Amniotic stem cell (primary cell): ENCODE measurements around the gene IL6.
"Not testable (repeated sequence)": the region's sequence is repeated elsewhere in the genome, so short reads cannot be mapped to it uniquely, and the experiment has no call there.

Experiments used
- DNase-seq: peaks from one replicate; lab custom pipeline; 2025; lab: John Stamatoyannopoulos, UW

IL6 gene

GRCh38 chr7:22726345-22726906 is 574 bp upstream of the IL6 start:
- peak; percentile 47 for DNase-seq

- no peak for DNase-seq
Measured at GRCh38 chr7:22727714-22728035, 675 bp downstream of the IL6 start.

- peak; percentile 44 for DNase-seq
Measured at GRCh38 chr7:22728401-22729029, 1.5 kb downstream of the IL6 start.

- no peak for DNase-seq
Measured at GRCh38 chr7:22729180-22729825, 2.3 kb downstream of the IL6 start.

GRCh38 chr7:22730066-22730710 is 3.2 kb downstream of the IL6 start:
- no peak for DNase-seq

GRCh38 chr7:22730921-22731654 is 4.1 kb downstream of the IL6 start:
- peak; percentile 76 for DNase-seq

- no peak for DNase-seq
Measured at GRCh38 chr7:22731766-22732165, 4.8 kb downstream of the IL6 start.

GRCh38 chr7:22732556-22733126 is 5.6 kb downstream of the IL6 start:
- no peak for DNase-seq

- no peak for DNase-seq
Measured at GRCh38 chr7:22733761-22734160, 6.8 kb downstream of the IL6 start.

- DNase-seq, result no peak
Measured at GRCh38 chr7:22743014-22743413, 16.0 kb downstream of the IL6 start.

- DNase-seq, result no peak
Measured at GRCh38 chr7:22751341-22751740, 24.3 kb downstream of the IL6 start.

GRCh38 chr7:22757338-22757994 is 30.5 kb downstream of the IL6 start:
- no peak for DNase-seq

GRCh38 chr7:22758576-22758975 is 31.6 kb downstream of the IL6 start:
- no peak for DNase-seq

- no peak for DNase-seq
Measured at GRCh38 chr7:22759721-22760120, 32.7 kb downstream of the IL6 start.

GRCh38 chr7:22762866-22763265 is 35.9 kb downstream of the IL6 start:
- no peak for DNase-seq

- no peak for DNase-seq
Measured at GRCh38 chr7:22765609-22766008, 38.6 kb downstream of the IL6 start.

GRCh38 chr7:22771194-22771871 is 44.3 kb downstream of the IL6 start:
- DNase-seq, result no peak

GRCh38 chr7:22771872-22772228 is 44.9 kb downstream of the IL6 start:
- DNase-seq, result no peak

- no peak for DNase-seq
Measured at GRCh38 chr7:22772885-22773284, 45.9 kb downstream of the IL6 start.

- no peak for DNase-seq
Measured at GRCh38 chr7:22776964-22777363, 50.0 kb downstream of the IL6 start.

- DNase-seq, result not testable (repeated sequence)
Measured at GRCh38 chr7:22779730-22780323, 52.8 kb downstream of the IL6 start.
